ENCODE measurements around the gene CDH16. TPM values are rescaled to one million over a fixed set of nuclear protein-coding genes. Genes with fewer than 3 reads are reported as not detected.

The CDH16 gene
- total and polyA plus RNA-seq, 2 donors (not counting 3 experiments of a cell fraction or from before 2014, with no cell fraction given), result not detected

DNA sequence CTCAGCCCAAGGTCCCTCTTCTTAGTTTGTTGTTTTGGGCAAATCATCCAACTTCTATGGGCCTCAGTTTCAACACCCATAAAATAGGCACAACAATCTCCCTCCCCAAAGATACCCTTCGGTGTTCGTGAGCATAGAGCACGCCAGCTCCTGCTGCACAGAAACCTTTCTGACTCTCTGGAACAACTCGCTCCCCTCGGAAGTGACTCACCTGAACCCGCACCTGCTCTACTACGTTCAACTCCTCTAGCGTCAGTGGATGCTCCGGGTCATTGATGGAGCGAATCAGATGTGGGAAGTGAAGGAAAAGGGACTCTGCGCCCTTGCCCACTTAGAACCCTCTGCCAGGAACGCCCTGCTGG lies 15.1 kb upstream of the CDH16 start:
- DNase-seq (ENCODE audit: low read depth, low spot score), result no peak
- Histone ChIP-seq H3K4me3 (replicated peaks in 1 of 3; ENCODE audit: insufficient read depth in 1 of 3, low read depth in 1 of 3, low read length in 3 of 3) (peak overlapping the region; percentile 22 to 88 (median 83)), H3K9me3 (replicated peaks; ENCODE audit: control insufficient read depth, insufficient read depth, low read length) (no peaks in the 10 kb centered on the region), H3K4me2 (ENCODE audit: insufficient read depth, low read length) (peak overlapping the region; percentile 84), H4K20me1 (replicated peaks; ENCODE audit: control insufficient read depth, extremely low read depth, insufficient read depth, low read length) (no peaks in the 10 kb centered on the region), H3K9me1 (replicated peaks; ENCODE audit: control insufficient read depth, extremely low read depth, insufficient read depth, low read length) (no peaks in the 10 kb centered on the region), H3K27ac (ENCODE audit: insufficient read depth, low read depth, low read length) (peak overlapping the region; percentile 67), H2AFZ (ENCODE audit: low read depth, low read length) (peak overlapping the region; percentile 29), H3K79me2 (ENCODE audit: control insufficient read depth, insufficient read depth, low read length) (peaks cover 20% of the 10 kb centered on the region), H3K27me3 (ENCODE audit: control insufficient read depth in 2 of 2, insufficient read depth in 2 of 2, low read length in 2 of 2) (no peaks in the 10 kb centered on the region), H3K36me3 (ENCODE audit: control insufficient read depth in 2 of 2, extremely low read depth in 1 of 2, insufficient read depth in 2 of 2, low read length in 2 of 2) (no peaks in the 10 kb centered on the region), H3K9ac (replicated peaks; ENCODE audit: extremely low read depth, insufficient read depth, low read length) (peak overlapping the region; percentile 79), H3K4me1 (ENCODE audit: control insufficient read depth, extremely low read depth, insufficient read depth, low read length) (peaks cover 7% of the 10 kb centered on the region)
- CTCF ChIA-PET, result interaction anchor here (1.2 to 2.4 kb wide), 3 partner anchors 8 to 61 kb away, joined by 4 to 12 read pairs (median 6); partner anchors contain the start of gene RRAD
- intact Hi-C loops (cut with micrococcal nuclease) (no loop called here), dilution Hi-C loops (cut with MboI; ENCODE audit: extremely low pct_ligation_motif_present, low sequenced_read_pairs) (no loop called here)
- no peak for TF ChIP-seq MYC (IDR thresholded peaks at IDR 0.05; ENCODE audit: low read depth, low read length)
- TF ChIP-seq GATA2 (IDR thresholded peaks at IDR 0.05; ENCODE audit: insufficient read depth, insufficient read length, low read depth, low read length), result no peak
- TF ChIP-seq, protein P1, sequence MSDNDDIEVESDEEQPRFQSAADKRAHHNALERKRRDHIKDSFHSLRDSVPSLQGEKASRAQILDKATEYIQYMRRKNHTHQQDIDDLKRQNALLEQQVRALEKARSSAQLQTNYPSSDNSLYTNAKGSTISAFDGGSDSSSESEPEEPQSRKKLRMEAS (IDR thresholded peaks at IDR 0.05; ENCODE audit: insufficient read depth, insufficient read length), result no peak
- no peak for TF ChIP-seq JUN (IDR thresholded peaks at IDR 0.05; ENCODE audit: borderline replicate concordance, insufficient read depth, insufficient read length, low read depth)
- no peak for TF ChIP-seq POLR2A (IDR thresholded peaks at IDR 0.05; ENCODE audit: low read depth, low read length)
- TF ChIP-seq, protein P2, sequence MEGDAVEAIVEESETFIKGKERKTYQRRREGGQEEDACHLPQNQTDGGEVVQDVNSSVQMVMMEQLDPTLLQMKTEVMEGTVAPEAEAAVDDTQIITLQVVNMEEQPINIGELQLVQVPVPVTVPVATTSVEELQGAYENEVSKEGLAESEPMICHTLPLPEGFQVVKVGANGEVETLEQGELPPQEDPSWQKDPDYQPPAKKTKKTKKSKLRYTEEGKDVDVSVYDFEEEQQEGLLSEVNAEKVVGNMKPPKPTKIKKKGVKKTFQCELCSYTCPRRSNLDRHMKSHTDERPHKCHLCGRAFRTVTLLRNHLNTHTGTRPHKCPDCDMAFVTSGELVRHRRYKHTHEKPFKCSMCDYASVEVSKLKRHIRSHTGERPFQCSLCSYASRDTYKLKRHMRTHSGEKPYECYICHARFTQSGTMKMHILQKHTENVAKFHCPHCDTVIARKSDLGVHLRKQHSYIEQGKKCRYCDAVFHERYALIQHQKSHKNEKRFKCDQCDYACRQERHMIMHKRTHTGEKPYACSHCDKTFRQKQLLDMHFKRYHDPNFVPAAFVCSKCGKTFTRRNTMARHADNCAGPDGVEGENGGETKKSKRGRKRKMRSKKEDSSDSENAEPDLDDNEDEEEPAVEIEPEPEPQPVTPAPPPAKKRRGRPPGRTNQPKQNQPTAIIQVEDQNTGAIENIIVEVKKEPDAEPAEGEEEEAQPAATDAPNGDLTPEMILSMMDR (IDR thresholded peaks at IDR 0.05; ENCODE audit: extremely low read depth in 1 of 2, insufficient read depth in 1 of 2, low read depth in 1 of 2, low read length in 2 of 2), result no peak
- TF ChIP-seq POLR2AphosphoS5 (IDR thresholded peaks at IDR 0.05; ENCODE audit: insufficient read depth, low read depth, low read length), result no peak
- TF ChIP-seq EZH2 (IDR thresholded peaks at IDR 0.05; ENCODE audit: borderline replicate concordance, low read depth, low read length, severe bottlenecking), result no peak
- no peak for TF ChIP-seq FOS (IDR thresholded peaks at IDR 0.05; ENCODE audit: borderline replicate concordance, insufficient read depth, low read length)
- FAIRE-seq, result peak; percentile 60
- POLR2A ChIA-PET, result interaction anchor here (1.6 kb wide), 1 partner anchor 61 kb away, joined by 3 read pairs; no protein-coding TSS in a partner anchor
- TSS peak; percentile 63 for BruUV-seq (replicated peaks)
